Activated T-cell treated with anti-CD3 and anti-CD28 coated beads, Interleukin-2, amount 50 U/mL, for 72 hours (primary cell): ENCODE measurements around the gene NEAT1. TPM values are rescaled to one million over a fixed set of nuclear protein-coding genes. Genes with fewer than 3 reads are reported as not detected.

Source experiments
- ATAC-seq, 2 donors: fragments of 150-1000 bp; cut with Tn5 transposase; replicated peaks in 1 of 2; 2 replicates each; pipeline ENCODE4 v1.10.0; 2021; ENCODE audit warnings: moderate library complexity in 2 of 2, mild to moderate bottlenecking in 1 of 2
- DNase-seq, 2 donors: peaks; one replicate each; pipeline ENCODE4 v3.0.0; 2021 to 2022; ENCODE audit warnings: mixed read lengths in 1 of 2
- H3K27ac Mint-ChIP-seq: one replicate; pipeline ENCODE4 v1.8.0; 2022; ENCODE audit warnings: mild to moderate bottlenecking, moderate library complexity, mixed read lengths
- H3K27me3 Mint-ChIP-seq: one replicate; pipeline ENCODE4 v1.8.0; 2022; ENCODE audit warnings: low read depth, mixed read lengths
- H3K36me3 Mint-ChIP-seq, 2 donors: one replicate each; pipeline ENCODE4 v1.8.0; 2022; ENCODE audit warnings: mixed read lengths in 2 of 2, mild to moderate bottlenecking in 1 of 2; ENCODE audit not compliant: insufficient read depth in 2 of 2
- H3K4me1 Mint-ChIP-seq: one replicate; pipeline ENCODE4 v1.8.0; 2022; ENCODE audit warnings: low read depth, mixed read lengths
- H3K4me3 Mint-ChIP-seq, 2 donors: one replicate each; pipeline ENCODE4 v1.8.0; 2022; ENCODE audit warnings: mild to moderate bottlenecking in 2 of 2, mixed read lengths in 2 of 2, moderate library complexity in 2 of 2
- H3K9me3 Mint-ChIP-seq, 2 donors: one replicate each; pipeline ENCODE4 v1.8.0; 2022; ENCODE audit warnings: mixed read lengths in 2 of 2
- total RNA-seq, 2 donors: library from RNA; stranded (reverse); gene quantifications; one replicate each; pipeline ENCODE4 v1.2.3, GENCODE V29; 2022

NEAT1 gene
- total RNA-seq, 2 donors from 2014 or later, result 678 to 1,151 TPM

DNA sequence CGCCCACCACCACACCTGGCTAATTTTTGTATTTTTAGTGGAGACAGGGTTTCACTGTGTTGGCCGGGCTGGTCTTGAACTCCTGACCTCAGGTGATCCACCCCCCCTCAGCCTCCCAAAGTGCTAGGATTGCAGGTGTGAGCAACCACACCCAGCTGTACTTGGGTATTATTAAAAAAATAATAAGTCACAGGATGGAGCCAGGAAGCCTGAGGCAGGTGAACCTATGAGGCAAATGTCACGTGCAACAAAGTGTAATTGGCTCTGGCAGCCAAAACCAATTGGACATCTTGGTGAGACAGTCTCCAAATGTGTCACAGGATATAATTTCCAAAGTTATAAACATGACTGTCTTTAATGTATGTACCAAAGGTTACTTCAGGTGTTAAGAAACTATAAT is 52.3 kb downstream of the NEAT1 start:
- no peak for ATAC-seq
- H3K27ac Mint-ChIP-seq, result peak overlapping the region; percentile 46
- H3K36me3 Mint-ChIP-seq, result peaks cover 5 to 6% of the 10 kb centered on the region in 2 donors
- peak overlapping the region; percentile 36 to 59 for H3K4me3 Mint-ChIP-seq
- DNase-seq, result no peak
- H3K9me3 Mint-ChIP-seq, result no peaks in the 10 kb centered on the region
- peaks cover 60% of the 10 kb centered on the region for H3K4me1 Mint-ChIP-seq
- H3K27me3 Mint-ChIP-seq, result no peaks in the 10 kb centered on the region

DNA sequence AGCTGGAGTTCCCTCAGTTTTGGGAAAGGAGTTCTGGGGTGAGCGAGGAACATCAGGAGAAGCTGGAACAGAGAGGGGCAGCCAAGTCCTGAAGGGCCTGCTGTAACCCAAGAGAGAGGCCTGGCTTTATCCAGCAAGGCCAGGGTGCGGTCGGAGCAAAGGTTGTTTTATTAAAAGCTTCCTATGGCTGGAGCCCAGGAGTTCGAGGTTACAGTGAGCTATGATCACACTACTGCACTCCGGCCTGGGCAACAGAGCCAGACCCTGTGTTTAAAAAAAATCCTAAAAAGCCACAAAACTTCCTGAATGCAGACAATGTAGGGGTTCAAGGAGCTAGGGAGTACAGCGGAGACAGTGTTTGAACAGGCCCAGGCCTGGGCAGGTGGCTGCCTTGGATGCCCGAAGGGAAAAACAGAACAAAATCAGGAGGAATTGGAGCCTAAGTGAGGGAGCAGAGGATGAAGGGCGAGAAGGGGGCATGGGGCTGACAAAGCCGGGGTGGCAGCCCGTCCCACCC is 54.1 kb downstream of the NEAT1 start:
- ATAC-seq (no peak), DNase-seq (no peak)
- H3K27ac Mint-ChIP-seq, result peak overlapping the region; percentile 97
- H3K4me1 Mint-ChIP-seq, result peaks cover 52% of the 10 kb centered on the region
- no peaks in the 10 kb centered on the region for H3K27me3 Mint-ChIP-seq
- H3K36me3 Mint-ChIP-seq, result peaks cover 5 to 6% of the 10 kb centered on the region in 2 donors
- H3K9me3 Mint-ChIP-seq, result no peaks in the 10 kb centered on the region
- H3K4me3 Mint-ChIP-seq, result peak overlapping the region; percentile 99 to 100

DNA sequence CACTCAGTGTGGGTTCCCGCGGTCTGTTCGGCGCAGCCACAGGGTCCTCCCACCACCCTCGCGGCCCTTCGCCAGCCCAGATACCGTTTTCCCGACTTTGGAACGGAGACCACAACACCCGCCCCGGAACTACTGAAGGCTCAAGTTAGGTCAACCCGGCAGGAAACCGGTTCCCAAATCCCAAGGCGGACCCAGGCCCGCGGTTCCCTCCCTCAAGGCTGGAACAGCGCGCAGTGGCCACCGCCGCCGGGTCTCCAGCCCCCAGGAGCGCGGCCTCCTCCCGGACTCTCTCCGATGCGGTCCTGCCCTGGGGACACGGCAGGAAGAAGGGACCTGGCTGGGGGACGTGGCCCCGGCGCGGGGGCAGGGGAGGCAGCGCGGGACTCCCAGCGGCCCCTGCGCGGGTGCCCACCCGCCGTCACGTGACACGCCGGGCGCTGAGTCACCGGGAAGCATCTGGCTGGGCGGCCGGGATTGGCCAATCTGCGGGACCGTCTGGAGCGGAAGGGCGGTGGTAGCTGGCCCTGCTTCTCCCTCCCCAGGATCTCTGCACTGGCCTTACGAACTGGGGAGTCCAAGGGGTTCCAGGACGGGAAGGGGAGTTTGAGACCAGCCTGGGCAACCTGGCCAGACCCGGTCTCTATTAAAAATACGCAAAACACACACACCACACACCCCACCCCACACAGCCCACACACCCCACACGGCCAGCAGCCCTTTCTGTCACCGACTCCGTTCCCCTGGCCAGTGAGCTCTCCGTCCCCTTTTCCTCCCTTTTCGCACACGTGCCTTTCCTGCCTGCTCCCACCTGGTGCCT is 54.8 kb downstream of the NEAT1 start:
- ATAC-seq (peak; percentile 89 to 90), DNase-seq (peak; percentile 93 to 96)
- Mint-ChIP-seq H3K27ac (peak overlapping the region; percentile 100), H3K27me3 (no peaks in the 10 kb centered on the region), H3K4me1 (peaks cover 48% of the 10 kb centered on the region), H3K36me3 (peaks cover 5 to 6% of the 10 kb centered on the region in 2 donors), H3K4me3 (peak overlapping the region; percentile 99 to 100), H3K9me3 (no peaks in the 10 kb centered on the region)

DNA sequence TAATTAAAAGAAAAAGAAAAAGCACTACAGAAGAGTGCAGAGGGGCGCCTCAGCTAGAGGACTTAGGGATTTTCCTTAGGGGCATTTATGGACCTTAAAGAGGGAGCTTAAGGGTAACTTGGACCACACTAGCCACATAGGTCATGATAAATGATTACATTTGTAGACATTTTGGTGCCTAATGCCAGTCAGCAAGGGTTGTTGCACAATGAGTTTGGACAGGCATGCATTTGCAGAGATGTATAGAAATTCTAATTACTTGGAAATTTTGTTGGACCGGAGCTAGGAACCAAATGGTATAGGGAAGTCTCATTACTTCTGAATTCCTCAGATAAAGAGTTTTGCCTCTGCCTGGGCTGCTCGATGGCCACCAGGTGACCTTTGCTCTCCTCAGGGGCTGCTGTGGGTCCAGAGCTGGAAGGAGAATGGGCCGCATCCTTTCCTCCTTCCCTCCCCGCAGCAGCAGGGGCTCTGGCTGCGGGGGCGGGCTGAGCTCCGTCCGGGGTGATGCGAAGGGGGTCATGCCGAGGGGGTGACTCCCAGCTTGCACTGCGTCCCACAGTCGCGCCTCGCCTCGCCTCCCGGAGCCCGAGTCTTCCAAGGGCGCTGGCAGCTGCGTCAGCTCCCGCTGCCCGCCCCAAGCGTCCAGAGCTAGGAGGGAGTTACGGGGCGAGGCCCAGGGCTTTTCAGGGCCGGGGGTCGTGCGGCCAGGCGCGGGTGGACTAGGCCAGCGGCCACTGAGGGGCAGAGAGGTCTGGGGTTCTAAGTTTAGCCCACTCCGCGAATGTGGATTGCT is 56.0 kb downstream of the NEAT1 start:
- Mint-ChIP-seq H3K4me3 (peak overlapping the region; percentile 9 to 61), H3K9me3 (no peaks in the 10 kb centered on the region), H3K36me3 (peaks cover 5 to 6% of the 10 kb centered on the region in 2 donors), H3K4me1 (peaks cover 40% of the 10 kb centered on the region), H3K27ac (peak overlapping the region; percentile 63), H3K27me3 (no peaks in the 10 kb centered on the region)
- no peak for ATAC-seq
- DNase-seq, result no peak

DNA sequence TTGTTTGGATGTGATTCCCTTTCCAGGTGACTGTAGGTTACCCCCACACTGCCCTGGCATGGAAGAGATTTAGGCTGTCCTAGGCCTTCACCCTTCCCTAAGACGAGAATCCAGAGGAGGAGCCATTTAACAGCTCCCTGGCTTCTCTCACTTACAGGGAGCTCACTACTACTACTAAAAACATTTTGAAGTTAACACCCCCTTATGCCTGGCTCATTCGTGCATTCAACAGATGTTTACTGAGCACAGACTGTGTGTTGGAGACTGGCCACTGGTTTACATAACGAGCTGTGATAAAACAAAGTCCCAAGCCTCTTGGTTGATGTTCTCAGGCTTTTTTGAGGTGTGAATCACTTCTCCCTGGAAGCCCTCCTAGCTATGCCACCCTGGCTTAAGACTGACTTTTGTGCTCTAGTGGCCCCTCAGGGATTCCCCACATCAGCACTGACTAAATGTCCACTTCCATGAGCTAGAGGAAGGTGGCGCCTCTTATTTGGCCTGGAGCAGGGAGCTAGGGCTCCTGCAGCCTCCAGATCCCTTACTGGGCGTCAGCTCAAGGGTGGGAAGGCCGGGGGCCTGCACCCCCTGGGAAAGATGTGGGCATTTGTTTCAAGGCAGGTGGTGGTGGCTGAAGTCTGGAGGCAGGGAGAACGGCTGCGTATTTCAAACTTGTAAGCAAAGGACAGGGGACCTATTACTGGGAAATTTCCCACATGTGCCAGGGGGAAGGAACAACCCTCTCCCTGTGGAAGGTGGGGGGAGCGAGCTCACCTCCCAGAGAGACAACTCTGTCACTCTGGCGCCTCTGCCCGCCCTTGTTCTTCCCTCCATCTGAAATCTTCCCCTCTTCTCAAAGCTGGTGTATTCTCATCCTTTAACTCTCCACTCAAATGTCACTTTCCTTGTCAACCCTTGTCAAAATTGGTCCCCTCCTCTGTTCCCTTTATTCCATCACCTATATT is 56.9 kb downstream of the NEAT1 start:
- peaks cover 3 to 6% of the 10 kb centered on the region in 2 donors for H3K36me3 Mint-ChIP-seq
- DNase-seq (peak in 1 of 2 donors; percentile 13), ATAC-seq (no peak)
- peaks cover 41% of the 10 kb centered on the region for H3K4me1 Mint-ChIP-seq
- no peaks in the 10 kb centered on the region for H3K9me3 Mint-ChIP-seq
- H3K27ac Mint-ChIP-seq, result peak overlapping the region; percentile 38
- no peaks in the 10 kb centered on the region for H3K27me3 Mint-ChIP-seq
- peak overlapping the region in 1 of 2 donors; percentile 51 for H3K4me3 Mint-ChIP-seq

DNA sequence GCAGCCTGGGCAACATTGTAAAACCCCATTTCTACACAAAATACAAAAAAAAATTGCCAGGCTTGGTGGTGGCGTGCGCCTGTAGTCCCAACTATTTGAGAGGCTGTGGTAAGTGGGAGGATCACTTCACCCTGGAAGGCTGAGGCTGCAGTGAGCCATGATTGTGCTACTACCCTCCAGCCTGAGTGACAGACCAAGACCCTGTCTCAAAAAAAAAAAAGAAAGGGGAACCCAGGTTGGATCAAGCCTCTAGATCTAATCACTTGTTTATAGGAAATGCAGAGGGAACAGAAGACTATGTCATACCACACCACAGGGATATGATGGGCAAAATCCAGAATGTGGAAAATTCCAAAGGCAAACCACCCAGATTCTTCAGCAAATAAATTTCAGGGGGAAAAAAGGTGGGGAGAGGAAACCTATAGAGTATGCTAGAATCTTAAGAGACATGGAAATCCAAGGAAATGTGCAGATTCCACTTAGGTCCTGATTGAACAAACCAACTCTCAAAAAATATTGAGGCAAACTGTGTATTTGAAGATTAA is 59.8 kb downstream of the NEAT1 start:
- H3K4me1 Mint-ChIP-seq, result peaks cover 38% of the 10 kb centered on the region
- peaks cover 0 to 2% of the 10 kb centered on the region in 2 donors for H3K36me3 Mint-ChIP-seq
- DNase-seq (no peak), ATAC-seq (no peak)
- no peak overlapping the region for H3K27ac Mint-ChIP-seq
- H3K27me3 Mint-ChIP-seq, result no peaks in the 10 kb centered on the region
- no peak overlapping the region for H3K4me3 Mint-ChIP-seq
- H3K9me3 Mint-ChIP-seq, result no peaks in the 10 kb centered on the region

DNA sequence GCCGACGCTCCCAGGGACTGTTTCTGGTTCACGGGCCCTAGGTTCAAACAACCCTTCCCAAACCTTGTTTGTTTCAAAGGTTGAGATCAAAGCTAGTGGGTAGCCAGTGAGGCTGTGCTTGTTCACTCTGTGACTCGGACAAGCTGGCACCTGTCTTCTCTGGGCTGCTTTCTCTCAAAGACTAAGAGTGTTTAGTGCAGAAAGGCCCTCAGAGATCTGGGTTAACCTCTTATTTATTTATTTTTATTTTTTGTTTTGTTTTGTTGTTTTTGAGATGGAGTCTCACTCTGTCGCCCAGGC is 63.3 kb downstream of the NEAT1 start:
- Mint-ChIP-seq H3K4me3 (no peak overlapping the region), H3K27me3 (no peaks in the 10 kb centered on the region), H3K4me1 (peaks cover 57% of the 10 kb centered on the region), H3K9me3 (no peaks in the 10 kb centered on the region), H3K27ac (no peak overlapping the region), H3K36me3 (no peaks in the 10 kb centered on the region)
- ATAC-seq (no peak), DNase-seq (no peak)

DNA sequence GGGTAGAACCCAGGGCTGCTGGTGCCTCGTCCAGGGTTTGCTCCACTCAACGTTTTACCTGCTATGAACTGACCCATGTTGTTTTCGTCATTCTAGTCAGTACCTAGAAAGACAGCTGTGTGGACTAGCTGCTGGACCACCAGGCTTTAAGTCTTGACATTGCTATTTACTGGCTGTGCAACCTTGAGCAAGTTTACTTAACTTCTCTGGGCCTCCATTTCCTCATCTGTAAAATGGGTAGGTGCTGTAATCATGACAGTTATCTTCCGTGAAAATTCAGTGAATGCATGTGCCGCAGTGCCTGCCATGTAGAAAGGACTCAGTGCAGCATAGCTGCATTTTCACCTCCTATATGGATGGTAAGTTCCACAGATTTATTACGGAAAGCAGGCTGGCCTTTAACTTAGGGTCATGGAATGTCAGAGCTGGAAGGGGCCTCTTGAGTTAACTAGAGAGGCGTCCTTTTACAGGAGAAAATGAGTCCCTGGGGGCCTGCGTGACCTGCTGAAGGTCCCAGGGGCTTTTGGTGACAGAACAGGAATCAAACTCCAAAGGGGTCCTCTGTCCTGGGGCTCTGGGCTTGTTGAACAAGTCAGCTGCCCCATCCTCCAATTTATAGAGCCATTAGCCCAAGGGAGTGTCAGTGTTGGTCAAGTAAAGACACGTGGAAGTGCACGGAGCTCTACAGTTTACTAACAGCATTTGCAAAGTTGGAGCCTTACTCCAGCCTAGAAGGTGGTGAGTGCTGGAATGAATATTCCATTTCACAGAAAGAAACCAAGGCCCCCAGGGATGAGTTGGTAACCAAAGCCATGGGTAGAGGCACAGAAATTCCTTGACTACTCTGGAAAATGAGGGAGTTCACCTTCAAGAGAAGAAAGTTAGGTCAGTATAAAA is 64.2 kb downstream of the NEAT1 start:
- Mint-ChIP-seq H3K27ac (no peak overlapping the region), H3K4me1 (peaks cover 67% of the 10 kb centered on the region), H3K27me3 (no peaks in the 10 kb centered on the region), H3K4me3 (peak overlapping the region in 1 of 2 donors; percentile 27), H3K36me3 (no peaks in the 10 kb centered on the region), H3K9me3 (no peaks in the 10 kb centered on the region)
- DNase-seq, result no peak
- no peak for ATAC-seq

DNA sequence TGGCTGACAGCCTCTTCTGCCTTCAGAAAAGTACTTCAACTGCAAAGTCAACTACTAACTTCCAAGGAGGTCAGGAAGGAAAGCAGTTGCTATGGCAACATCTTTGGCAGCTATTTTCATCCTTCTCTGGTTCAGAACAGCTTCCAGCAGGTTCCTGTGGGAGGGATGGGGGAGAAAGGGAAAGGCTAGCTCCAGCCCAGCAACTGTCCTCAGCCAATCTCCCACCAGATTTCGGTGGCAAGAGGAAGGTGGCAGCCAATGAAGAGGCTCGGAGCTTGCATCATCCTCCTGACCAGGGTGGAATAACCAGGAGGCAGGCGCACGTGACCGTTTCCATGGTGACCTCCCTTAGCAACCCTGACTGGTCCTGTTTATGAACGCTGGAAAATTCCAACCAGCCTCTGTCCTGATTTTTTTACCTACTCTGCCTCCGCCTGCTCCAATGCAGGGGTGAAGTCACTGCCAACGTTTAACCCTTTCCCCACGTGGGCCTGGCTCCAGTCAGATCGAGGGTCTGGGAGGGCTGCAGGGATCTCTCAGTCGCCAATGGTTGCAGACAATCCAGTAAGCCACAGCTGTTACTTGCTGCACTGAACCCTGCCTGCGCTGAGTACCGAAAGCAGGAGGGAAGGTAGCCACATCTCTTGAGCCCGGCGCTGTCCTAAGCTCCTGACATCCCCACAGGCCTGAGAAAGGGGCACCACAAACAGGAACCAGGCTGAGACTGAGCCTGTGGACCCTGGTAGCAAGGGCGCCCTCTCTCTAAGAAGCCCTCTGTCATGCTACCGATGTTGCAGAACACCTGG is 65.1 kb downstream of the NEAT1 start:
- Mint-ChIP-seq H3K27me3 (no peaks in the 10 kb centered on the region), H3K4me1 (peaks cover 71% of the 10 kb centered on the region), H3K27ac (no peak overlapping the region), H3K9me3 (no peaks in the 10 kb centered on the region), H3K36me3 (no peaks in the 10 kb centered on the region), H3K4me3 (peak overlapping the region in 1 of 2 donors; percentile 27)
- ATAC-seq (peak; percentile 42 to 70), DNase-seq (peak; percentile 39 to 67)

DNA sequence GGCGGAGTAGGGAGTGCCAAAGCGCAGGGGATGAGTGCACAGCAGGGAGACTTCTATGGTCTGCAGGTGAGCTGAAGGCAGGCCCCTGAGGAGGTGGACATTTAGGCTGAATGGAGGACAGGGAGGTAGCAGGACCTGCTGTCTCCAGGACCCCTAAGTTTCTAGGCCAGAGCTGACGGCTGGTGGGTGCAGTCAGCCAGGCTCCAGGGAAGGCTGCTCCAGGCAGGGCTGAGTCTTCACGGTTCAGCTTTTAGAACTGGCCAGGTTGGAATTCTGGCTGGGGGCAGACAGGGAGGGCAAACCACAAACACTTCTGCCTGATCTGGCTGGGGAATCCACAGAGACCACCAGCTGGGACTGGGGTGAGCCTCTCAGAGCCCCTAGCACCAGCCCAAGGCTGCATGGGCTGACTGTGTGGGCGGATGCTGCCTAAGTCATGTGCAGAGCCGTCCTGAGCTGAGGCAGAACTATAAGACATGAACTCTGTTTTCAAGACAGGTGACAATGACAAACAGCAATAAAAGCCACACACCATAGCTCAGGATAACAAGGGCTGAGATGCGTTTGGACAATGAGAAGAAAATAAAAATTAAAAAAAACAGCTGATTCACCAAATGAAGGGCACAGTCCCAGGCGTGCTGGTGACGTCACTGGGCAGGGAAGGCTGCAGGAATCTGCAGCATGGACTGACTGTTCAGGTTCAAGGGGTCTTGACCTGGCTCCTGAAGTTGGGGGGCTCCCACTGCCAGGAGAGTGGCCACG is 65.9 kb downstream of the NEAT1 start:
- no peak overlapping the region for H3K27ac Mint-ChIP-seq
- H3K9me3 Mint-ChIP-seq, result no peaks in the 10 kb centered on the region
- H3K27me3 Mint-ChIP-seq, result no peaks in the 10 kb centered on the region
- H3K36me3 Mint-ChIP-seq, result no peaks in the 10 kb centered on the region
- peak overlapping the region in 1 of 2 donors; percentile 27 for H3K4me3 Mint-ChIP-seq
- peak; percentile 30 to 47 for DNase-seq
- ATAC-seq, result peak; percentile 16 to 45
- H3K4me1 Mint-ChIP-seq, result peaks cover 79% of the 10 kb centered on the region
